ENCODE data around the gene PRKN.

The PRKN gene

GRCh38 chr6:161395716-161396231 is 1331.8 kb downstream of the PRKN start:
- DNase-seq: no peak

GRCh38 chr6:161394437-161394836 is 1333.1 kb downstream of the PRKN start:
- DNase-seq: no peak

GRCh38 chr6:161393839-161394364 is 1333.7 kb downstream of the PRKN start:
- peak in 1 of 4 experiments; percentile 9 for DNase-seq

GRCh38 chr6:161393292-161393691 is 1334.3 kb downstream of the PRKN start:
- no peak for DNase-seq

- no peak for DNase-seq
Observed at GRCh38 chr6:161389756-161390155, 1337.8 kb downstream of the PRKN start.

- DNase-seq: no peak
Observed at GRCh38 chr6:161383951-161384350, 1343.6 kb downstream of the PRKN start.

GRCh38 chr6:161379834-161380582 is 1347.6 kb downstream of the PRKN start:
- no peak for DNase-seq

GRCh38 chr6:161378115-161378514 is 1349.5 kb downstream of the PRKN start:
- no peak for DNase-seq

GRCh38 chr6:161377116-161377515 is 1350.5 kb downstream of the PRKN start:
- DNase-seq: no peak

- DNase-seq: no peak
Observed at GRCh38 chr6:161376367-161376766, 1351.2 kb downstream of the PRKN start.

GRCh38 chr6:161374971-161375873 is 1352.3 kb downstream of the PRKN start:
- no peak for DNase-seq

GRCh38 chr6:161373905-161374451 is 1353.6 kb downstream of the PRKN start:
- peak in 3 of 4 experiments; percentile 16 to 41 (median 18) for DNase-seq

GRCh38 chr6:161372422-161372793 is 1355.2 kb downstream of the PRKN start:
- DNase-seq: no peak

GRCh38 chr6:161370880-161371279 is 1356.7 kb downstream of the PRKN start:
- peak; percentile 16 to 30 (median 23) for DNase-seq

GRCh38 chr6:161369339-161369738 is 1358.2 kb downstream of the PRKN start:
- no peak for DNase-seq

- no peak for DNase-seq
Observed at GRCh38 chr6:161368514-161368913, 1359.1 kb downstream of the PRKN start.

- no peak for DNase-seq
Observed at GRCh38 chr6:161367472-161367871, 1360.1 kb downstream of the PRKN start.

GRCh38 chr6:161366301-161366923 is 1361.2 kb downstream of the PRKN start:
- DNase-seq: no peak

- DNase-seq: no peak
Observed at GRCh38 chr6:161365633-161366032, 1361.9 kb downstream of the PRKN start.

GRCh38 chr6:161363286-161363685 is 1364.3 kb downstream of the PRKN start:
- DNase-seq: no peak

GRCh38 chr6:161362266-161362665 is 1365.3 kb downstream of the PRKN start:
- DNase-seq: no peak

- no peak for DNase-seq
Observed at GRCh38 chr6:161361529-161361928, 1366.0 kb downstream of the PRKN start.

GRCh38 chr6:161360520-161360919 is 1367.0 kb downstream of the PRKN start:
- DNase-seq: no peak
